HG02852 (cell line): ENCODE measurements around the gene RNF207.

Experiments
- ATAC-seq: cut with Tn5 transposase; IDR thresholded peaks from one replicate; pipeline ENCODE4 v1.9.1; 2021; ENCODE audit warnings: mild to moderate bottlenecking, moderate library complexity; ENCODE audit not compliant: unreplicated experiment

Gene RNF207

DNA sequence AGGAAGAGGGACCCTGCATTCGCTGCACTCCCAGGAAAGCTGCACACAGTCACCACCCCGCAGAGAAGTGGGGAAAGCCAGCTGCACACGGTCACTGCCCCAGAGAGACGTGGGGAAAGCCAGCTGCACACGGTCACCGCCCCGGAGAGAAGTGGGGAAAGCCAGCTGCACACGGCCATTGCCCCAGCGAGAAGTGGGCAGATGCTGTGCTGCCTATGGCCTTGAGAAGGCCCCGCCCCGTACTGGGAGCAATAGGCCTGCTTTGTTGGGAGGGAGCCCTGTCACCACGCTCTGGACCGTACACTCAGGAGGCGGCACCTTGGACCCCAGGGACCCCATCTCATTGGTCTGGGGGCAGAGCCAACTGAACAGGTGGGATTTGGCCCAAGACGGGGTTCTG is 59.2 kb downstream of the RNF207 start:
- no peak for ATAC-seq

DNA sequence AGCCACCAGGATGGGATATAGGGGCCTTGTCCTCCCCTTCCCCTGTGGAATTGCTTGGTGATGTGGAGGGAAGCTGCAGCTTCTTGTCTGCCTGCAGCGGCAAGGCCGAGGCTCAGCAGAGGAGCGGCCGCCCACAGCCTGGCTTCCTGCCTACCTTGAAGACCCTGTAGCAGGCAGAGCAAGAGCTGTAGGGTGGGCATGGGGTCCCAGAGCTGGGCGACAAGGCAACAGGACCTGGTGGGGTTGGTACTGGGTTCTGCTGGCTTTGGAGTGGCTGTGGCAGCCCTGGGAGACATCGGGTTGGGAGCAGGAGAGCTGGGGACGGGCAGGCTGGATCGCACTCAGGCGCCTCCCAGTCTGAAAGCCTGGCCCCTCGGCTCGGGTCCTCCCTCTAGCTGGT is 60.7 kb downstream of the RNF207 start:
- no peak for ATAC-seq

GRCh38 chr1:6267686-6268322 is 61.9 kb downstream of the RNF207 start:
- no peak for ATAC-seq

DNA sequence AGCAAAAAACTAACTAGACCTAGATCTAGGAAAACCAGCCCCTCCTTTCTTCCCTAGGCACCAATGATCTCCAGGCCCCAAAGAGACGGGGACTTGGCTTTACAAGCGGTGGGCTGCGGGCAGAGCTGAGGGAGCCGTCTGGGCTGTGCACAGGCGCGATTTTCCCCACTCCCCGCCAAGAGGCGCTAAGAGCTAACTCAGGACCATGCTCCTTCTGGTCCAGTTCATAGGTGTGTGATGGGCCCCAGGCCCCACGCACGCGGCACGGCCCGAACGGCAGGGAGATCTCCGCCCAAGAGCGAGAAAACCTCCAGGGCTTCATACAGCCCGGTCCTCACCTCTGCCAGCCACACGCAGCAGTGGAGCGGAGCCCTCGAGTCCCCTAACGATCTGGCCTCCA is 62.5 kb downstream of the RNF207 start:
- no peak for ATAC-seq

DNA sequence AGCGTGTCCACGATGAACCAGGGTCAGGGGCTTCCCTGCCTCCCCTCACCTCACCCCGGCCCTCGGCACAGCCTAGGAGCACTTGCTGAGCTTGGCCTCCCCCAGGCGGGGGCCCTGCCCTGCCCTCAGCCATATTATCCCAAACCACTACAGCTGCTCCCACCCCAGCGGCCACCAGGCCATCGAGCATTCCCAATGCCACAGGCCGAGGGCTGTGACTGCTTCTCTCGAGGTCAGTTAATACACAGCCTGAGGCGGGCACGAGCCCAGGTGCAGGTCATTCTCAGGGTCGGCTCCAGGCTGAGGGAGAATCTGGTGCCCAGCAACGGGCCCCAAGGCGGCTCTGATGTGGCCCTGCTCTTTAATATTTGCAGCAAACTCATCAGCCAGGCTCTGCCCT is 63.4 kb downstream of the RNF207 start:
- ATAC-seq, result no peak

- ATAC-seq, result no peak
These were observed 63.9 kb downstream of the RNF207 start for GRCh38 chr1:6269720-6270400.

GRCh38 chr1:6270401-6270800 is 64.5 kb downstream of the RNF207 start:
- ATAC-seq, result no peak
